OCI-LY7 (cell line): Measurements from ENCODE around the gene MAPT.

Experiments used
- CTCF ChIP-seq: fragments of 200-600 bp; sonication (generic); conservative IDR thresholded peaks from 2 replicates; pipeline ENCODE4 v1.5.1; 2014; ENCODE audit warnings: mild to moderate bottlenecking, antibody characterized with exemption, low read length, moderate library complexity, mixed read lengths
- EZH2phosphoT487 ChIP-seq: fragments of 200-600 bp; sonication (generic); IDR thresholded peaks from 2 replicates; pipeline ENCODE4 v1.6.1; 2018; ENCODE audit warnings: low read depth, borderline replicate concordance, mild to moderate bottlenecking, mixed run types, antibody characterized with exemption, low read length, moderate library complexity, mixed read lengths

DNA sequence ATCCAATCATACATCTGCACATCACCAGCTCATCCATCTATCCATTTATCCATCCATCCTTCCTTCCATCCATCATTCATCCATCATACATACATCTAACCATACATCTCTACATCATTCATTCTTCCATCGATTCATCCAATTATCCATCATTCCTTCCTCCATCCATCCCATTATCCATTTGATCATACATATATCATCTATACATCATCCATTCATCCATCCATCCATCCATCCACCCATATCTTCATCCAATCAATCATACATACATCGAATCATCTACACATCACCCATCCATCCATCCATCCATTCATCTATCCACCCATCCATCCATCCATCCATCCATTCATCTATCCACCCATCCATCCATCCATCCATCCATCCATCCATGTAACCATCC is 75.4 kb downstream of the MAPT start:
- TF ChIP-seq CTCF (no peak), EZH2phosphoT487 (no peak)
